ENCODE measurements around the gene UTY.
A peak's percentile ranks its signal among the peaks of the same experiment; 100 is the strongest.

UTY gene

GRCh38 chrY:13479828-13480227 lies at the start of gene UTY:
UTY (minus strand) TSS chrY:13480033; CDS start chrY:13479665, 368 bp downstream.
- peak; percentile 88 for DNase-seq

GRCh38 chrY:13520474-13520873 lies 40.6 kb upstream of the UTY start:
- no peak for DNase-seq

GRCh38 chrY:13501215-13501614 lies 21.4 kb upstream of the UTY start:
- no peak for DNase-seq

GRCh38 chrY:13493737-13494136 lies 13.9 kb upstream of the UTY start:
- DNase-seq, result no peak

- DNase-seq, result no peak
Measured at GRCh38 chrY:13492408-13492807, 12.6 kb upstream of the UTY start.

- no peak for DNase-seq
Measured at GRCh38 chrY:13488738-13489137, 8.9 kb upstream of the UTY start.

- peak; percentile 46 for DNase-seq
Measured at GRCh38 chrY:13479121-13479711, 617 bp downstream of the UTY start.

- peak; percentile 60 for DNase-seq
Measured at GRCh38 chrY:13478126-13478785, 1.6 kb downstream of the UTY start.

GRCh38 chrY:13474997-13475396 lies 4.8 kb downstream of the UTY start:
- DNase-seq, result no peak

- DNase-seq, result no peak
Measured at GRCh38 chrY:13451572-13451971, 28.3 kb downstream of the UTY start.

- no peak for DNase-seq
Measured at GRCh38 chrY:13450596-13451130, 29.2 kb downstream of the UTY start.

- no peak for DNase-seq
Measured at GRCh38 chrY:13445566-13445965, 34.3 kb downstream of the UTY start.

GRCh38 chrY:13443146-13443545 lies 36.7 kb downstream of the UTY start:
- no peak for DNase-seq

- no peak for DNase-seq
Measured at GRCh38 chrY:13440811-13441210, 39.0 kb downstream of the UTY start.

GRCh38 chrY:13435968-13436937 lies 43.6 kb downstream of the UTY start:
- no peak for DNase-seq

- DNase-seq, result no peak
Measured at GRCh38 chrY:13435206-13435967, 44.4 kb downstream of the UTY start.

GRCh38 chrY:13432293-13433025 lies 47.4 kb downstream of the UTY start:
- DNase-seq, result no peak

GRCh38 chrY:13429551-13429950 lies 50.3 kb downstream of the UTY start:
- no peak for DNase-seq

- DNase-seq, result no peak
Measured at GRCh38 chrY:13423281-13423732, 56.5 kb downstream of the UTY start.

GRCh38 chrY:13416869-13417661 lies 62.8 kb downstream of the UTY start:
- no peak for DNase-seq

- DNase-seq, result no peak
Measured at GRCh38 chrY:13415556-13415955, 64.3 kb downstream of the UTY start.
